Brain microvascular endothelial cell (primary cell): ENCODE data around the gene ERAS.

Experiments used
- DNase-seq: peaks from one replicate; pipeline ENCODE4 v3.0.0-alpha.2; 2020
- H3K27ac ChIP-seq: fragments of 250-450 bp; sonication (Bioruptor Pico); 2 replicates; pipeline ENCODE4 v1.5.1; 2020; ENCODE audit warnings: mild to moderate bottlenecking, moderate library complexity
- H3K27me3 ChIP-seq: fragments of 250-450 bp; sonication (Bioruptor Pico); replicated peaks from 2 replicates; pipeline ENCODE4 v1.5.1; 2020; ENCODE audit warnings: mild to moderate bottlenecking
- H3K36me3 ChIP-seq: fragments of 250-450 bp; sonication (Bioruptor Pico); replicated peaks from 2 replicates; pipeline ENCODE4 v1.5.1; 2020; ENCODE audit warnings: mild to moderate bottlenecking
- H3K4me3 ChIP-seq: 2 replicates; pipeline ENCODE4 v1.5.1; 2011; ENCODE audit warnings: low read depth, mild to moderate bottlenecking, control low read depth, low read length, moderate library complexity
- in situ Hi-C: cut with HindIII; loops from 2 replicates; pipeline ENCODE4 v1.10.0; 2017; ENCODE audit warnings: low sequenced_read_pairs, low pct_ligation_motif_present
- TF ChIP-seq, protein P1 (sequence below): IDR thresholded peaks from 2 replicates; pipeline ENCODE4 v1.5.1; 2011; ENCODE audit warnings: low read depth, mild to moderate bottlenecking, moderate library complexity, low read length, control low read depth, inconsistent platforms; ENCODE audit errors: missing control alignments

The ERAS gene

DNA sequence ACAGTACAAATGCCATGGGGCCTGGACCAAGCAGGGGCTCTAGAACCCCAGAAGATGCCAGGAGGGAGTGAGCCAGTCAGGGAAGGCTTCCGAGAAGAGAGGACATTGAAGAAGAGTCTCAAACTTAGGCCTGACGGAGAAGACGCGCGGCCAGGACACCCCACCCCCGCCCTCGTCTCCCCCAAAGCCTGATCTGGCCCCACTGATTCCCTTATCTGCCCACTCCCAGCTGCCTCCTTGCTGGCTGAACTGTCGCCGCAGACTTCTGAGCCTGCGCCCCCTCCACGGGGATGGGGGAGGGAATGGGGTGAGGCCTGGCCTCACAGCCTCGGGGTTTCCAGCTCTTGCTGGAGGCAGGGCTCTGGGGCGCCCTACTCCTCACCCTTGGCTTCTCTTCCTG, 43.5 kb upstream of the ERAS start:
- Histone ChIP-seq H3K4me3 (no peak overlapping the region), H3K27ac (no peak overlapping the region), H3K27me3 (no peaks in the 10 kb centered on the region), H3K36me3 (no peaks in the 10 kb centered on the region)
- DNase-seq, result no peak
- in situ Hi-C loops, result no loop called here
- TF ChIP-seq, protein P1, sequence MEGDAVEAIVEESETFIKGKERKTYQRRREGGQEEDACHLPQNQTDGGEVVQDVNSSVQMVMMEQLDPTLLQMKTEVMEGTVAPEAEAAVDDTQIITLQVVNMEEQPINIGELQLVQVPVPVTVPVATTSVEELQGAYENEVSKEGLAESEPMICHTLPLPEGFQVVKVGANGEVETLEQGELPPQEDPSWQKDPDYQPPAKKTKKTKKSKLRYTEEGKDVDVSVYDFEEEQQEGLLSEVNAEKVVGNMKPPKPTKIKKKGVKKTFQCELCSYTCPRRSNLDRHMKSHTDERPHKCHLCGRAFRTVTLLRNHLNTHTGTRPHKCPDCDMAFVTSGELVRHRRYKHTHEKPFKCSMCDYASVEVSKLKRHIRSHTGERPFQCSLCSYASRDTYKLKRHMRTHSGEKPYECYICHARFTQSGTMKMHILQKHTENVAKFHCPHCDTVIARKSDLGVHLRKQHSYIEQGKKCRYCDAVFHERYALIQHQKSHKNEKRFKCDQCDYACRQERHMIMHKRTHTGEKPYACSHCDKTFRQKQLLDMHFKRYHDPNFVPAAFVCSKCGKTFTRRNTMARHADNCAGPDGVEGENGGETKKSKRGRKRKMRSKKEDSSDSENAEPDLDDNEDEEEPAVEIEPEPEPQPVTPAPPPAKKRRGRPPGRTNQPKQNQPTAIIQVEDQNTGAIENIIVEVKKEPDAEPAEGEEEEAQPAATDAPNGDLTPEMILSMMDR, result no peak

DNA sequence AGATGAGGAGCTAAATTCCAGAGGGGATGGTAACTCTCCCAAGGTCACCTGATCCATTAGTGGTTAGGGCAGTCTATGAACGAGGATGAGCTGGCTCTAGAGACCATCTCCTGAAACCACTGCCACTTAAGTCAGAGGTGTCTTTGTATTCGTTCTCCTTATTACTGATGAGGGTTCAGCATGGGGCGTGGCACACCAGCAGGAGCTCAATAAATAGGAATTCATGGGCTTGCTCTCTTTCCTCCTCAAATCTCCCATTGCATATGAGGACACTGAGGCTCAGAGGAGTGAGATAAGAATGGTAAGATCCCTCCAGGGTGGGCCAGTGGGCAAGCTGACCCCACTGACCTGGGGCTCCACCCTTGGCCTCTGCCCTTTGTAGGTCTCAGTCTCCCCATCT, 41.6 kb upstream of the ERAS start:
- no peaks in the 10 kb centered on the region for H3K36me3 ChIP-seq
- no peak overlapping the region for H3K4me3 ChIP-seq
- H3K27me3 ChIP-seq, result no peaks in the 10 kb centered on the region
- TF ChIP-seq, protein P1, result no peak
- no peak overlapping the region for H3K27ac ChIP-seq
- in situ Hi-C loops, result no loop called here
- DNase-seq, result no peak

DNA sequence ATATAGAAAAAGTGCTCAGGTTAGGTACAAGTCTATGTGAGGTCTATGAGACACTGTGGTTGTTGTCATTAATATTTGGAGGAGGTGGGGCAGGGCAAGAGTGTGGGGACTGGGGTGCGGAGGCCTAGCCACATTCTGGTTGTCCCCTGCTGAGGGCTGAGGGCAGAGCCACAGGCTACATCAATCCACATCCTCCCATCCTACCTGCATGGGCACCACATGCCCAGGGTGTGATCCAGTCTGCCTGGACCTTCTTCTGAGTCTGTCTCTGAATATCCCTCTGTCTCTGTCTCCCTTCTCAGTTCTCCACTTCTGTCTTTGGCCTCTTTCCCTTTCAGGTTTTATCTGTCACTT, 41.1 kb upstream of the ERAS start:
- H3K27ac ChIP-seq, result no peak overlapping the region
- TF ChIP-seq, protein P1, result no peak
- no peak overlapping the region for H3K4me3 ChIP-seq
- in situ Hi-C loops, result no loop called here
- no peaks in the 10 kb centered on the region for H3K36me3 ChIP-seq
- no peak for DNase-seq
- H3K27me3 ChIP-seq, result no peaks in the 10 kb centered on the region

GRCh38 chrX:48785540-48786214, 40.6 kb upstream of the ERAS start:
- no peaks in the 10 kb centered on the region for H3K27me3 ChIP-seq
- H3K27ac ChIP-seq, result no peak overlapping the region
- in situ Hi-C loops, result no loop called here
- DNase-seq, result no peak
- H3K4me3 ChIP-seq, result no peak overlapping the region
- H3K36me3 ChIP-seq, result no peaks in the 10 kb centered on the region
- TF ChIP-seq, protein P1, result no peak

- Histone ChIP-seq H3K36me3 (no peaks in the 10 kb centered on the region), H3K27ac (no peak within 1 kb of the TSS), H3K27me3 (no peaks in the 10 kb centered on the region), H3K4me3 (no peak within 1 kb of the TSS)
- no peak for DNase-seq
- in situ Hi-C loops, result no loop called here
- TF ChIP-seq, protein P1, result no peak
These were observed 39.9 kb upstream of the ERAS start, which contains the start of gene GATA1 for GRCh38 chrX:48786341-48786800. GATA1 (plus strand) TSS chrX:48786590; CDS start chrX:48791110, 4,520 bp downstream.
